Right renal pelvis (tissue), 4 donors: ENCODE measurements around the gene BTAF1. TPM values are rescaled to one million over a fixed set of nuclear protein-coding genes. Genes with fewer than 3 reads are reported as not detected.
A peak's percentile ranks its signal among the peaks of the same experiment; 100 is the strongest.

Experiments used
- DNase-seq, 4 donors: peaks; one replicate each; pipeline ENCODE4 v3.0.0-alpha.2; 2013; ENCODE audit warnings: low read depth in 4 of 4, low spot score in 3 of 4, missing footprints in 1 of 4
- polyA plus RNA-seq, 4 donors: library from polyadenylated mRNA; unstranded; fragments of 120-200 nt; gene quantifications; one replicate each; pipeline ENCODE4 v1.2.1, GENCODE V29; 2013; ENCODE audit not compliant: insufficient read length in 4 of 4

BTAF1 gene
- polyA plus RNA-seq, 4 donors = 44.0 to 55.9 (median 51.5) TPM

DNA sequence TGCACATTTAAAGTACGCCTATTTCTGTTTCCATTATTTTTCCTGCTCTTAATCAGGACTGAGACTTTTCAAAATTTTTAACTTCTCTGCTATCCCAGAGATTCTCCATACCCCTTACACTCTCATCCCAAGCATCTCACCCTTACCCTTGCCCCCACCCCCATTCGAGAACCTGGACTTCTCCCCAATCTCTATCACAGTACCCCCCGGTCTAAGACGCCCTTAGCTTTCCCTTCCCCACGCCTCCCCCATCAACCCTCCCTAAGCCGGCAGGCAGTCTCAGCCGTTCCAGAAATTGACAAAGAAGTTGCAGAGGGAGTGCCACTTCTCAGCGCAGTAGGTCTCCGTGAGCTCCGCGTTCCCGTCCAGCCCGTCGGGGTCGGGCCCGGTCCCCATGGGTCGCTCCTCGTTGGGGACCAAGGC, 15.6 kb upstream of the BTAF1 start:
- DNase-seq = no peak

DNA sequence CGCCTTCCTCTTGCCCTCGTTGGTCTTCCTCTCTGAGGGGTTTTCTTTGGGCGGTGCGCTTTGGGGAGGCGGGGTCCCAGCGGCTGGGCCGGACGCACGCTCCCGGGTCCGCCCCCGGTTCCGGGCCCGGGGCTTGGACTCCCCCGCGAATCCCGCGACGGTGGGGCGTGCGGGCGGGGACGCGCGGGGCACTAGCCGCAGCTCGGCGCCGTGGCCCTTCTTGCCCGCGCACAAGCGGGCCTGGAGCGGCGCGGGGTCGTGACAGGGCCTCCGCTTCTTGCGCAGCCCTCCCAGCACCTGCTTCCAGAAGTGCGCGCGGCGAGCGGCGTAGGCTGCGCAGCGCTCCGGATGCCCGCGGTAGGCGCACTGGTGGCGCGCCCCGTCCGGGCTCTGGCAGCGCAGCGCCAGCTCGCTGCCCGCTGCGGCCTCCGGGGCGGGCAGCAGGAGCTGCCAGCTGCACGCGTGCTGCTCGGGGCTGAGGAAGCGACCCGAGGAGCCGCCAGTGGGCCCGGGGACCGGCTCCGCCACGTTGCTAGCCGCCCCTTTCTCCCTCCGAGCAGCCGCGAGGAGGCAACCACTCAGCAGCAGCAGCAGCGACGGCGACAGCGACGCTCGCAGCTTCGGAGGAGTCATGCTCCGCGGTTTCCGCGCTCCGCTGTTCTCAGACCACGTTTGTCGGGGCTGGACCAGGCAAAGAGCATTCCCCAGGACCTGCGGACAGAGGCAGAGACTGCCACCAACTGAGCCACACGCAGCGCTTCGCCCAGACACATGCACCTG, 15.0 kb upstream of the BTAF1 start:
- peak in 2 of 4 donors; percentile 74 to 75 for DNase-seq

DNA sequence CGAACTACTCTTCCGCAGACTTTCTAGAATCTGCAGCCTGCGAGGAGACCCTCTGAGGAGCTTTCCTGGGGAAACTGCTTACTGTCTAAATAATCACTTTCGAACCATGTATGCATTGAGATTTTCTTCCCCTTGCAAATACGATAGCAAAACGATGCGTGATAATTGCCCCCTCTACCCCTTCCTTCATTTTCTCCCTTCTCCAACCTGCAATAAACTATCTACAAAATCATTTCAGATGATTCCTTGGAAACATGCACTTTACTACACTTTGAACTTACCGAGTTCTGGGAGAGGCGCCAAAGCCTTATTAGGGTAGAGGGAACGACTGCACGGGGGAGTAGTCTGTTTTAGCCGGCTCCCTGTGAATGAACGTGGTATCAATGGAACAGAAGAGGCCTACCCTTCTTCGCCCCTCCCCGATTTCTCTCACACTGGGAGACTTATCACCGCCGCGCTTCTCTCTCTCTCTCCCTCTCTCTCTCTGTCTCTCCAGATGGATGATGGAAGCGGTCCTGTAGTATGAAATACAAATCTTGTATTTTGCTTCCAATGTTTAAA, 14.4 kb upstream of the BTAF1 start, which contains the start of gene FGFBP3:
FGFBP3 (minus strand) TSS at position 370 of the 561 bp plus-strand sequence. CDS start 517 bp downstream, outside the sequence.
- peak in 1 of 4 donors; percentile 36 for DNase-seq

DNA sequence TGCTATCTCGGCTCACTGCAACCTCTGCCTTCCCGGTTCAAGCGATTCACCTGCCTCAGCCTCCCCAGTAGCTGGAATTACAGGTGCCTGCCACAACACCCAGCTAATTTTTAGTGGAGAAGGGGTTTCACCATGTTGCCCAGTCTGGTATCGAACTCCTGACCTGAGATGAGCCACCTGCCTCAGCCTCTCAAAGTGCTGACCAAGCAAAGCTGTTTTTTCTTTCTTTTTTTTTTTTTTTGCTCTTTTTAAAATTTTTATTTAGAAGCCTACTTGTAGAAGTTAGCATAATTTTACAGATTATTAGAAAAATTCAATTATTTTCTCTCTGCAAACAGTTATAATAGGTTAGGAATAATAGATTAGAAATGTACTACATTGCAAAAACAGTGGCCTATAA, 13.1 kb upstream of the BTAF1 start:
- DNase-seq = no peak

DNA sequence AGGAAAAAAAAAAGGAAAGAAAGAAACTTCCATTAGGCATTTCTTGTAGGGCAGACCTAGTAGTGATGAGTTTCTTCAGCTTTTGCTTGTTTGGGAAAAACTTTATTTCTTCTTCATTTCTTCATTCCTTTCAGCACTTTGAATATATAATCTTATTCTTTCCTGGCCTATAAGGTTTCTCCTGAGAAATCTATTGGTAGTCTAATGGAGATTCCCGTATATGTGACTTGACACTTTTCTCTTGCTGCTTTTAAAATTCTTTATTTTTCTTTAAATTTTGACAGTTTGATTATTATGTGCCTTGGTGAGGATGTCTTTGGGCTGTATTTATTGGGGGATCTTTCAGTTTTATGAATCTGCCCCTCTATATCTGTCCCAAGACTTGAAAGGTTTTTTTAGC, 3.9 kb upstream of the BTAF1 start:
- DNase-seq = no peak

DNA sequence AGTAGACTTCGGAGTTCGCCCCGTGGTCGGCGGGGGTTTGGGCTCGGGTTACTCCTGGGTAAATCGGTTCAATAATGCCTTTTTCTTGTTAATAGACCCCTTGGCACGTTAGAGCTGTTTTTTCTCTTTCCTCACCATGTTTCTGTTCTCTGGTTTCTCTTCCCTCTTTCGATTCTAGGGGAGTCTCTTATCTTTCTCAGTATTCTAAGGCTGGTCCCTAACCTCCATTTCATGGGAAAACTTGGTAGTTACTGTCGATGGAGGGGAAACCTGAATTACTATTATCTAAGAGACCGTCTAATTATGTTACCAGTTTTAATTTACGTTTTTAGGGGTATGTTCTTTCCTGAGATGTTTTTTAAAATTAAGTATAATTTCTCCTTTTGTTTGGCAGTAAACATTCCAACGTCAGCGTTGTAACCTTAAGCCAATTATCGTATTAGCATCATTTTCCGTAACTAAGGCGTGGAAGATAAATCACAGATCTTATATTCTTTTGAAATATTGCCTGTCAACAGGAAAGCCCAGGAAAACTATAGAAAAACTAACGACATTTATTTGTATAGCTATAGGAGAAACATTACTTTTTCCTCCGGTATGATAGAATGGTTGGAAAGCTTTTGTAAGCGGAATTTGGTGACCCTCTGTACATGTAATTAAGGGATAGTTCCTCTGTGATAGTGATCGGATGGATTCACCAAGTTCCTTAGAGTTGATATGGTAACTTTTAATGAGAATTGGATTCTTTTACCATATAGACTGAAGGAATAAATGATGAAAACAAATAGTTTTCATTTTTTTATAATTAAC, 847 bp downstream of the BTAF1 start:
- DNase-seq = peak in 2 of 4 donors; percentile 4 to 9

DNA sequence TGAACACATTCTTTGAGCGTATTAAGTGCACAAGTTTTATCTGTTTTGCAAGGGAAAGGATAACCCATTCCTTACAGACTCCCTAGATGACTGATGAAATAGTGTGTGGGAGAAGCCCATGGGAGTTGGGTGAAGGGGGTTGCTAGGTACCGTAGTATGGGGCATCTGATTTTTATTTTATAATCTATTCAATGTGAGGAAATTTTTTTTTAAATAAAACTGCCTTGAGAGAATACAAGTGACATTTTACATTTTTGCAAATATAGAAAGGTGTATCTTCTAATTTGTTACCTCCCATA, 1.4 kb downstream of the BTAF1 start:
- DNase-seq = no peak

DNA sequence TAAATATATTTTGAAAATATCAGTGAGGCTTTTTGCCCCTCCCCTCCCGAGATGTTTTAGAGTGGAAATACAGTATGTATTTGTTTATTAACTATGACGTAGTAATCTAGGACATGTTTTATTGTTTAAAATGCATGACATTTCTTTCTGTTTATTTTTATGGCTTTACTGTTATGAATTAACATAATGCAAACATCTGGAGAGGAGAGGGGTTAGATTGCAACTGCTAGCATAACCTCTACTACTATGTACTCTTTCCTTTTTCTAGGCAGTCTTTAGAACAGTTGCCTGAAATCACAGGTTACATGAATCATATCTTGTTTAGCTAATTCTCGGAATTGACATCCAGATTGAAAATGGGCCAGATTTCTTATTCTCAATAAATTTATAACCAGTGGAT, 7.4 kb downstream of the BTAF1 start:
- no peak for DNase-seq

DNA sequence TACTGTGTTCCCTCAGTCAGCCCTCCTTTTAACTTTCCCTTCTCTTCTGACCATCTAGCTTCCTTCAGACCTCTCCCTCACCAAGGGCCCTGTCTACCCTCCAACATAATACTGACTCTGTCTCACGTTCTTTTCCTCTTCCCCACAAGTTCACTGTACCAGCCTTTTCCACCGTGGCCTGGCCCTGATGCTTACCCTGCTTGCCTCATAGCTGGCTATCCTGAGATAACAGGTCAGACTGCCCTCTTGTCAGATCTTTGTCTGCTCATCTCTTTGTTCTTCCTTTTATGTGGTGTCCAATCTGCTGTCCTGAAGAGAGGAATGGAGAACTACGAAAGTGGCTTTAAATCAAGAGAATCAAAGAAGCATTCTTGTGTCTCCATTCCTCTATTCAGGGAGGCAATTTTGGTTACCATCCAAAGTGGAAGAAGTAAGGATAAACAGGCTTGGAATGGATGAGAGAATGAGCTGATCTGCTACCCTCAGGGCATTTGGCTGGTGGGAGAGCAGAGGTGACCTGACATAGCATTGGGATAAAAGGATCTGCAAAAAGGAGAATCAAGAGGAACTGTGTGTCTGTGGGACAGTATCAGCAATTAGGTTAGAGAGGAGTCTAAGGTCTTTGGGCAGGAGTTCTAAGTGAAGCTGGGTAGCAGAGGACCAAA, 8.1 kb downstream of the BTAF1 start:
- DNase-seq = no peak

DNA sequence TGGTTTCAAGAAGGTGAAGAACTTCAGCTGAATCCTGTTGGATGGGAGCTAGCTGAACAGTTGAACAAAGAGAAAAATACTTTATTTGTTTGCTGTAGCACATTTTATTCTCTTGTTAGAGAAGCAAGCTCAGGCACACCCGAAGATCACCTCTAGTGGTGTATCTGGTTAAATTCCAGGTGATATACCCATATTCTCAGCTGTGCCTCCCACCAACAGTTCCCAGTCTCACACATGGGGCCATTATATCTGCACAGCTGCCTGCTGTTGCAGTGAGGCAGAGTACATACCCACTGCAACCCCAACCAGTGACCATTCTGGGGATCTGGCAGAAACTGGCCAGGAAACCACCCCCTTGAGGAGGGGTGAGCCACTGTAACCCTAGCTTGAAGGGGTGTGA, 9.2 kb downstream of the BTAF1 start:
- no peak for DNase-seq

DNA sequence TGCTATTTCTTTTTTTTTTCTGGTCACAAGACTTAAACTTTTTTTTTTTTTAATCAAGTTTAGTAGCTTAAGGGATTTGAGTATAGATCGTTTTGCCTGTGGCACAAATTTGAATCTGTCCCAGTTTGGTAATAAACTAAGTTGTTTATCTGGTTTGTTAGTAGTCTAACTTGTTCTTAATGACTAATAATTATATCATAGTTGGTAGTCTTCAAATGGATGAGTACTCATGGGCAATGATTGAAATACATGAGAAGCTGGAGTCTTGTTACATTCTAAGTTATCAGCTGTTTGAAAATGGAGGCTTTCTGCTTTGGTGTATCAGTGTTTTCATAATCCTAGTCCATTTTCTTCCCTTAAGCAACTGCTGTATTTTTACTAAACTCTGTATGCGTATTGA, 12.3 kb downstream of the BTAF1 start:
- DNase-seq = no peak

DNA sequence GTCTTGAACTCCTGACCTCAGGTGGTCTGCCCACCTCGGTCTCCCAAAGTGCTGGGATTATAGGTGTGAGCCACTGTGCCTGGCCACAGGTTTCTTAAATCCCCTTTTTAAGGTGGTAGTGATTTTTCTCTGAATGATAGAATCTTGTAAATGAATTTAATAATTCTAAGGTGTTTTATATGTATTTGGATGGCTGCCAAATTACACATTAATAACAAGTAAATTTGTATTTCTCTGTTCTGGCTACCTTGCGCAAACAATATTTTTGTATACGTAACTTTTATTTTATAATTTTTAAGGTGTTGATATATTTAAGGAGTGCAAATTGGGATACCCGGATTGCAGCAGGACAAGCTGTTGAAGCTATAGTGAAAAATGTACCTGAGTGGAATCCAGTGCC, 16.1 kb downstream of the BTAF1 start:
- no peak for DNase-seq

DNA sequence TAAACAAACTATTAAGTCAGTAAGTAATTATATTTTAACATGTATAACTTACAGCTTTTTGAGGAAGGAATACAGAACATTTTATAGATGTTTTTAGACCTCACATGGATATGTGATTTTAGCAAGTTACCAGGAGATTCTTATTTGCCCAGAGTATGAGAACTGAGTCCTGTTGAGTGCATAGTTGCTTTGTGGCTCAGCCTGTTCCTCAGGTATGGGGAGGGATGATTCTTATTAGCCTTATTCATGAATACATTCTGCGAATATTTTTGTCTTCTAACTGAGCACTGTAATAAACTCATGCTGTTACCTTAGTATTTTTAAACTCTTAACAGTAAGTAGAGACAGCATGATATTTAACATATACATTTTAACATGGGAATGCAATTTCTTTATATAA, 17.9 kb downstream of the BTAF1 start:
- DNase-seq = no peak

DNA sequence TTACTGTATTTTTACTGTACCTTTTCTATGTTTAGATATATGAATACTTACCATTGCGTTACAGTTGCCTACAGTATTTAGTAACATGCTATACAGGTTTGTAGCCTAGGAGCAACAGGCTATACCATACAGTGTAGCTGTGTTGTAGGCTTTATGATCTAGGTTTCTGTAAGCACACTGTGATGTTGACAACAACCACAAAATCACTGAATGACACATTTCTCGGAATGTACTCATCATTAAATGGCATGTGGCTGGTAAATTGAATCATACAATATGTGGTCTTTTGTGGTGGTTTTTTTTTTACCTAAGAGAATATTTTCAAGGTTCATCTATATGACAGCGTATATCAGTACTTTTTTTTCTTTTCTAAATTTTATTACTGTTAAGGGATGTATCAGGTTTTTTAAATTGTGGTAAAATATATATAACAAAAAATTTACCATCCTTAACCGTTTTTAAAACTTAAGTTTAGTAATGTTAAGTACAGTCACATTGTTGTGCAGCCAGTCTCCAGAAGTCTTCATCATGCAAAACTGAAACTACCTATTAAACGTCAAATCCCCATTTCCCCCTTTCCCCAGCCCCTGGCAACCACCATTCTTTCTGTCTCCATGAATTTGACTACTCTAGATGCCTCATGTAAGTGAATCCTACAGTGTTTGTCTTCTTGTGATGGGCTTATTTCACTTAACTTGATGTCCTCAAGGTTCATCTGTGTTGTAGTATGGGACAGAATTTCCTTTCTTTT, 21.5 kb downstream of the BTAF1 start:
- DNase-seq = no peak

DNA sequence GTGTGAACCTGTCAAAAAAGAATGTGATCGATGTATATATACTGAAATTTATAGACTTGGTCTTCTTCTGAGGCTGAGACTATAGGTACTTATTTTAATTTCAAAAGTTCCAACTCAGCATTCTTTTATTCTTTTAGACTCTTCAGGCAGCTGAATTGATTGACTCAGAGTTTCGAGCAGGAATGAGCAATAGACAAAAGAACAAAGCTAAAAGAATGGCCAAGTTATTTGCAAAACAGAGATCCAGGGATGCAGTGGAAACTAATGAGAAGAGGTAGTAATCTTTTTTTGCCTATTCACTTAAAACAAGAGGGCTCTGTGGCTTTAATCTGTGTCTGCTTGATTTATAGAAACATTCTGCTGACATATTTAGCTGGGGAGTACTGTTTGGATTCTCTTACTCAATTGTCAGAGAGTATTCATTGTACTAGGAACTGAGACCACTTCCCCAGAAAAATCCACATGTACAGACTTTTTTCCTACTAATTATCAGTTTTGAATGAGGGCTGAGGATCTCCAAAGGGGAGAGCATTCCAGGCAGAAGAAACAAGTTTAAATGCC, 30.1 kb downstream of the BTAF1 start:
- DNase-seq = no peak

DNA sequence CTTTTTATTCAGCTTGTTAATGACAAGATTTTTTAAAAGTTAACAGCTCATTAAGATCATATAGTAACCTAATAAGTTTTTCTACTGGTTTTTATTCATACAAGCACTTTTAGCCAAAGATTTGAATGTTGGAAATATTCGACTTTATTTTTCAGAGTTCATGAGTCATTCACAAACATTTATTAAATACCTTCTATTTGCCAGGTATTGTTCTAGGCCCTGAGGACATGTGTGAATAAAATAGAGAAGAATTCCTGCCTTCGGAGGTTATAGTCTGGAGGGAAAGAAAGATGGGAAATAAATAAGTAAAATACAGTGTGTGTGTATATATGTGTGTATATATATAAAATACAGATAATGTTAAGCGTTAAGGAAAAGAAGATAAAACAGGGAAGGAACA, 31.5 kb downstream of the BTAF1 start:
- DNase-seq = no peak

DNA sequence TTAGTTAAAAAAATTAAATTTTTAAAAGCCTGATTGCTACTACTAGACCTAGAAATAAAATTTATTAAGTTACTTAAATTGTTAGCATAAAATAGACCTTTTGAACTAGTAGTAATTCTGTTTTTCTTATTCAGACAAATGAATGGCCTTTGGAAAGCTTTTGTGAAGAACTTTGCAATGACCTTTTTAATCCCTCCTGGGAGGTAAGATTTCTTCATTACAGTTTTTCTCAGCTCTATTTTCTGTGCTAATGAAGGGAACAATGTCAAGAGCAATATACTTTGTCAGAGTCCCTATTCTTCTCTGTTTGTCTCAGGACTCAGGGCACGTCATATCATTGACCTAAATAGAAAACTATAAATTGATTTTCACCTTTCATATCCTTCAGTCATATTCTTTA, 33.5 kb downstream of the BTAF1 start:
- no peak for DNase-seq

DNA sequence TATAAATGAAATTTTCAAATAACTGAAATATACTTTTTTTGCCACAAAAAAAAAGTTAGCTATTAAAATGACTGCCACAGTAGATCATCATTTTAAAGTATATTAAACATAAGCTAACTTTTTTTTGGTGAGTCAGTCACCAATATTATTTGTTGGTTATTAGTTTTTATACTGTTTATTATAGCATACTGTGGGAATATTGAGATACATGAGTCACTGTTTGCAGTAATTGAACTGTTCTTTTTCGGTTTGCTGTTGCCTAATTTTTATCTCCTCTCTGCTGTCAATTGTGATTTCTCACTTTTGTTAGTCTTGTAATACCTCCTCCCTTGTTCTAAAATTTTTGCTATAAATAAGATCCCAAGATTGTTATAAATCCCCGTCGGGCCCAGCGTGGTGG, 45.7 kb downstream of the BTAF1 start:
- no peak for DNase-seq

DNA sequence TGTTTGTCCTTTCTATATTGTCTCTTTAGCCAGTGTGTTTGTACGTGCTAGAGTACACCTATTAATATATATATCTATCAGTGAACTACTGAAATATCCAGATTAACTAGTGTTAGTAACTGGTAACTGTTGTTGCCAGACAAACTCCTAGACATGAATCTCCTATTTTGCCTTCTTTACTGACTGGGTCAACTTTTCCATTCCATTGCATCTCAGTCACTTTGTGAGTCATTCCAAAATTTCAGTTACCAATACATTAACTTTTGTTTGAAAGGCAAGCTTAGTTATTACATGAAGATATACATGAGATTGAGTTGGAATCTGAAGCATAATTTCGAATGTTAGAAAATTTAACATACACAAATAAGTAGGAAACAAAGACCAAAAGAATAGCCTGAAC, 51.4 kb downstream of the BTAF1 start:
- DNase-seq = no peak

DNA sequence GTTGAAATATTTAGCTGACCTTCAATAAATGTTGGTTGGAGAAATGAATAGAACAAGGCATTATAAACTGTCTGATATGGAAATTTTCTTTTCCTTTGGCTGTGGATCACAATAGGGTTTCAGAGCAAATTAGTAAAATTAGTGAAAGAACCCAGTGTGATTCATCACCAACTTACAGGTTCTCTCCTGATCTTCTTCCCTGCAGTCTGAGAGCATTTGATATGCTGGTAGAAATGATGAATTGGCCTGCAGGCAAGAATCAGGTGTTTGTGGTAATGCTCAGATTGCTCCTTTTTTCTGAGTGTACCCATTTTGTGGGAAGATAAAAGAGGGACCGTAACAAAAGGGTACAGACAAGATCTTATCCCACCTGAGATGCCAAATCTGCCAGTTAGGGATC, 51.9 kb downstream of the BTAF1 start:
- DNase-seq = no peak
